Liver (tissue), 9 donors: Measurements from ENCODE around the gene FAM3A. TPM values are rescaled to one million over a fixed set of nuclear protein-coding genes. Genes with fewer than 3 reads are reported as not detected.

Source experiments
- DNase-seq: peaks from one replicate; pipeline ENCODE4 v3.0.0-alpha.2; 2017; ENCODE audit warnings: low spot score
- H3K27ac ChIP-seq, 2 donors: one replicate each; pipeline ENCODE4 v1.7.0; 2013; ENCODE audit warnings: inconsistent platforms in 2 of 2, low read length in 2 of 2, control low read depth in 1 of 2, low read depth in 1 of 2, mild to moderate bottlenecking in 1 of 2
- H3K27me3 ChIP-seq, 4 donors: one replicate each; pipeline versions ENCODE4 v1.6.1 to v1.7.0; 2013; ENCODE audit warnings: low read length in 3 of 4, inconsistent platforms in 1 of 4, mild to moderate bottlenecking in 1 of 4, moderate library complexity in 1 of 4; ENCODE audit not compliant: control insufficient read depth in 4 of 4, insufficient read depth in 4 of 4
- H3K36me3 ChIP-seq, 4 donors: one replicate each; pipeline versions ENCODE4 v1.6.1 to v1.7.0; 2013; ENCODE audit warnings: low read length in 3 of 4, mild to moderate bottlenecking in 3 of 4, low read depth in 1 of 4, moderate library complexity in 1 of 4; ENCODE audit not compliant: control insufficient read depth in 4 of 4, insufficient read depth in 3 of 4
- H3K4me1 ChIP-seq, 4 donors: one replicate each; pipeline versions ENCODE4 v1.6.1 to v1.7.0; 2013; ENCODE audit warnings: low read length in 3 of 4, mild to moderate bottlenecking in 3 of 4, moderate library complexity in 1 of 4; ENCODE audit not compliant: control insufficient read depth in 4 of 4, insufficient read depth in 4 of 4
- H3K4me3 ChIP-seq, 3 donors: one replicate each; pipeline versions ENCODE4 v1.6.1 to v1.7.0; 2013; ENCODE audit warnings: low read length in 3 of 3, control low read depth in 1 of 3, low read depth in 1 of 3, mild to moderate bottlenecking in 1 of 3
- H3K9ac ChIP-seq, 2 donors: one replicate each; pipeline ENCODE4 v1.7.0; 2013; ENCODE audit warnings: low read length in 2 of 2, mild to moderate bottlenecking in 2 of 2, moderate library complexity in 2 of 2, control low read depth in 1 of 2, low read depth in 1 of 2
- H3K9me3 ChIP-seq, 4 donors: one replicate each; pipeline versions ENCODE4 v1.6.1 to v1.7.0; 2013; ENCODE audit warnings: low read length in 3 of 4; ENCODE audit not compliant: control insufficient read depth in 4 of 4
- EGR1 ChIP-seq, 2 donors: IDR thresholded peaks; 2 replicates each; pipeline ENCODE4 v1.6.1; 2016 to 2018; ENCODE audit warnings: antibody characterized with exemption in 2 of 2, low read depth in 2 of 2
- FOXA1 ChIP-seq: IDR thresholded peaks from 2 replicates; pipeline ENCODE4 v1.6.1; 2016; ENCODE audit warnings: antibody characterized with exemption
- FOXA2 ChIP-seq: IDR thresholded peaks from 2 replicates; pipeline ENCODE4 v1.6.1; 2016; ENCODE audit warnings: antibody characterized with exemption
- GABPA ChIP-seq, 2 donors: IDR thresholded peaks in 1 of 2; conservative IDR thresholded peaks in 1 of 2; 2 replicates each; pipeline ENCODE4 v1.6.1; 2016; ENCODE audit warnings: antibody characterized with exemption in 2 of 2, mild to moderate bottlenecking in 1 of 2, moderate library complexity in 1 of 2
- HNF4A ChIP-seq, 2 donors: conservative IDR thresholded peaks; 2 replicates each; pipeline ENCODE4 v1.6.1; 2016; ENCODE audit warnings: antibody characterized with exemption in 2 of 2, mild to moderate bottlenecking in 2 of 2
- HNF4G ChIP-seq: IDR thresholded peaks from 2 replicates; pipeline ENCODE4 v1.6.1; 2016; ENCODE audit warnings: antibody characterized with exemption
- JUND ChIP-seq, 2 donors: IDR thresholded peaks; 2 replicates each; pipeline ENCODE4 v1.6.1; 2016; ENCODE audit warnings: antibody characterized with exemption in 2 of 2
- NR2F2 ChIP-seq: IDR thresholded peaks from 2 replicates; pipeline ENCODE4 v1.6.1; 2016; ENCODE audit warnings: antibody characterized with exemption
- RAD21 ChIP-seq, 2 donors: IDR thresholded peaks; 2 replicates each; pipeline ENCODE4 v1.6.1; 2016; ENCODE audit warnings: antibody characterized with exemption in 2 of 2, mild to moderate bottlenecking in 2 of 2
- RXRA ChIP-seq, 2 donors: IDR thresholded peaks; 2 replicates each; pipeline ENCODE4 v1.6.1; 2017 to 2018; ENCODE audit warnings: antibody characterized with exemption in 2 of 2, mild to moderate bottlenecking in 1 of 2
- SP1 ChIP-seq: IDR thresholded peaks from 2 replicates; pipeline ENCODE4 v1.6.1; 2018; ENCODE audit warnings: antibody characterized with exemption, mild to moderate bottlenecking
- TAF1 ChIP-seq: conservative IDR thresholded peaks from 2 replicates; pipeline ENCODE4 v1.6.1; 2016; ENCODE audit warnings: antibody characterized with exemption, mild to moderate bottlenecking
- YY1 ChIP-seq: IDR thresholded peaks from 2 replicates; pipeline ENCODE4 v1.6.1; 2016; ENCODE audit warnings: antibody characterized with exemption, mild to moderate bottlenecking
- WGBS: extraction: QIAGEN DNeasy Blood & Tissue Kit; methylation state at CpG from one replicate; pipeline ENCODE4 v1.1.7; 2013; 5-methylcytosine and 5-hydroxymethylcytosine counted together
- polyA plus RNA-seq, 2 donors: library from polyadenylated mRNA; stranded (reverse) in 1 of 2; unstranded in 1 of 2; fragments of 200-250 nt in 1 of 2; fragments of >200 nt in 1 of 2; fragmentation: Nextera tagmentation in 1 of 2; extraction: Ambion mirVana in 1 of 2; gene quantifications; one replicate each; pipeline versions ENCODE4 v1.2.1 to v1.2.3, GENCODE V29; 2013 to 2015
- total RNA-seq, 2 donors: library from RNA; depleted of rRNA; stranded (reverse); fragments of >200 nt; gene quantifications; one replicate each; pipeline ENCODE4 v1.2.3, GENCODE V29; 2014
- TF ChIP-seq, protein P1 (sequence below): fragments of 150-350 bp; IDR thresholded peaks from 2 replicates; pipeline ENCODE4 v1.5.1; 2017; ENCODE audit warnings: improper control_type of control experiment, low read depth, low read length; ENCODE audit not compliant: missing input control
- TF ChIP-seq, protein P2 (sequence below): IDR thresholded peaks from 2 replicates; pipeline ENCODE4 v1.6.1; 2016; ENCODE audit warnings: antibody characterized with exemption
- TF ChIP-seq, protein P3 (sequence below): IDR thresholded peaks from 2 replicates; pipeline ENCODE4 v1.6.1; 2016; ENCODE audit warnings: antibody characterized with exemption
- TF ChIP-seq, protein P4 (sequence below): IDR thresholded peaks from 2 replicates; pipeline ENCODE4 v1.6.1; 2016; ENCODE audit warnings: antibody characterized with exemption
- donor health status: healthy.
- donor health status: healthy.
- donor health status: healthy.
- donor health status: healthy.
- donor health status: healthy.

FAM3A gene
- total and polyA plus RNA-seq, 4 donors, result 11.6 to 36.3 (median 34.2) TPM

DNA sequence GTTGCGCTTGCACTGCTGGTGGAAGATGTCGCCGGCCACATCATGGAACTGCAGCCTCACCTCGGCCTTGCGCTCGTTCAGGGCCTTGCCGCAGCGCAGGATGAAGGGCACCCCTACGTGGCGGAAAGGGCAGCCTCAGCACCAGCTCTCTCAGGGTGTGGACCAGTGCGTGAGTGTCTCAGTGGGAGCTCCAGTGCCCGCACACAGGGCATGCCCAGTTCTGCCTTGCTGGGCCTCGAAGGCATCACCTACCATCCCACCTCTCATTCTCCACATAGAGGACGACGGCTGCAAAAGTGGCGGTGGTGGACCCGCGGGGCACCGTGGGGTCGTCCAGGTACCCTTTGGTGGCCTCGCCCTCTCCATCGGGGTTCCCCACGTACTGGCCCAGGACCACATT, 16.7 kb upstream of the FAM3A start:
- Histone ChIP-seq H3K27me3 (no peaks in the 10 kb centered on the region), H3K4me1 (peaks cover 2 to 10% (median 6%) of the 10 kb centered on the region in 4 donors), H3K9ac (no peak overlapping the region), H3K9me3 (no peaks in the 10 kb centered on the region), H3K27ac (no peak overlapping the region), H3K36me3 (no peaks in the 10 kb centered on the region), H3K4me3 (no peak overlapping the region)
- DNase-seq, result no peak
- 97% methylated on average over 23 of the region's 23 CpGs for WGBS
- TF ChIP-seq TAF1, result no peak

GRCh38 chrX:154531626-154532025, 15.6 kb upstream of the FAM3A start:
- 79% methylated on average over 16 of the region's 16 CpGs for WGBS
- peaks cover 2 to 12% (median 8%) of the 10 kb centered on the region in 4 donors for H3K4me1 ChIP-seq
- no peak overlapping the region for H3K4me3 ChIP-seq
- H3K36me3 ChIP-seq, result no peaks in the 10 kb centered on the region
- DNase-seq, result no peak
- H3K9ac ChIP-seq, result no peak overlapping the region
- H3K27me3 ChIP-seq, result no peaks in the 10 kb centered on the region
- no peaks in the 10 kb centered on the region for H3K9me3 ChIP-seq
- no peak overlapping the region for H3K27ac ChIP-seq
- TF ChIP-seq GABPA (IDR thresholded peaks at IDR 0.05 in 1 of 2, conservative IDR thresholded peaks at IDR 0.05 in 1 of 2) (no peak), RXRA (IDR thresholded peaks at IDR 0.05) (no peak), TAF1 (no peak), NR2F2 (no peak), RAD21 (IDR thresholded peaks at IDR 0.05) (no peak), HNF4G (no peak), YY1 (no peak), SP1 (no peak), FOXA2 (no peak), FOXA1 (no peak)
- TF ChIP-seq, protein P1, sequence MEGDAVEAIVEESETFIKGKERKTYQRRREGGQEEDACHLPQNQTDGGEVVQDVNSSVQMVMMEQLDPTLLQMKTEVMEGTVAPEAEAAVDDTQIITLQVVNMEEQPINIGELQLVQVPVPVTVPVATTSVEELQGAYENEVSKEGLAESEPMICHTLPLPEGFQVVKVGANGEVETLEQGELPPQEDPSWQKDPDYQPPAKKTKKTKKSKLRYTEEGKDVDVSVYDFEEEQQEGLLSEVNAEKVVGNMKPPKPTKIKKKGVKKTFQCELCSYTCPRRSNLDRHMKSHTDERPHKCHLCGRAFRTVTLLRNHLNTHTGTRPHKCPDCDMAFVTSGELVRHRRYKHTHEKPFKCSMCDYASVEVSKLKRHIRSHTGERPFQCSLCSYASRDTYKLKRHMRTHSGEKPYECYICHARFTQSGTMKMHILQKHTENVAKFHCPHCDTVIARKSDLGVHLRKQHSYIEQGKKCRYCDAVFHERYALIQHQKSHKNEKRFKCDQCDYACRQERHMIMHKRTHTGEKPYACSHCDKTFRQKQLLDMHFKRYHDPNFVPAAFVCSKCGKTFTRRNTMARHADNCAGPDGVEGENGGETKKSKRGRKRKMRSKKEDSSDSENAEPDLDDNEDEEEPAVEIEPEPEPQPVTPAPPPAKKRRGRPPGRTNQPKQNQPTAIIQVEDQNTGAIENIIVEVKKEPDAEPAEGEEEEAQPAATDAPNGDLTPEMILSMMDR, result no peak
- TF ChIP-seq, protein P2, sequence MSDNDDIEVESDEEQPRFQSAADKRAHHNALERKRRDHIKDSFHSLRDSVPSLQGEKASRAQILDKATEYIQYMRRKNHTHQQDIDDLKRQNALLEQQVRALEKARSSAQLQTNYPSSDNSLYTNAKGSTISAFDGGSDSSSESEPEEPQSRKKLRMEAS, result no peak
- TF ChIP-seq, protein P3, sequence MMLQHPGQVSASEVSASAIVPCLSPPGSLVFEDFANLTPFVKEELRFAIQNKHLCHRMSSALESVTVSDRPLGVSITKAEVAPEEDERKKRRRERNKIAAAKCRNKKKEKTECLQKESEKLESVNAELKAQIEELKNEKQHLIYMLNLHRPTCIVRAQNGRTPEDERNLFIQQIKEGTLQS, result no peak
- TF ChIP-seq, protein P4, sequence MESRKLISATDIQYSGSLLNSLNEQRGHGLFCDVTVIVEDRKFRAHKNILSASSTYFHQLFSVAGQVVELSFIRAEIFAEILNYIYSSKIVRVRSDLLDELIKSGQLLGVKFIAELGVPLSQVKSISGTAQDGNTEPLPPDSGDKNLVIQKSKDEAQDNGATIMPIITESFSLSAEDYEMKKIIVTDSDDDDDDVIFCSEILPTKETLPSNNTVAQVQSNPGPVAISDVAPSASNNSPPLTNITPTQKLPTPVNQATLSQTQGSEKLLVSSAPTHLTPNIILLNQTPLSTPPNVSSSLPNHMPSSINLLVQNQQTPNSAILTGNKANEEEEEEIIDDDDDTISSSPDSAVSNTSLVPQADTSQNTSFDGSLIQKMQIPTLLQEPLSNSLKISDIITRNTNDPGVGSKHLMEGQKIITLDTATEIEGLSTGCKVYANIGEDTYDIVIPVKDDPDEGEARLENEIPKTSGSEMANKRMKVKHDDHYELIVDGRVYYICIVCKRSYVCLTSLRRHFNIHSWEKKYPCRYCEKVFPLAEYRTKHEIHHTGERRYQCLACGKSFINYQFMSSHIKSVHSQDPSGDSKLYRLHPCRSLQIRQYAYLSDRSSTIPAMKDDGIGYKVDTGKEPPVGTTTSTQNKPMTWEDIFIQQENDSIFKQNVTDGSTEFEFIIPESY, result no peak

- DNase-seq, result no peak
- no peaks in the 10 kb centered on the region for H3K36me3 ChIP-seq
- 87% methylated on average over 11 of the region's 11 CpGs for WGBS
- TF ChIP-seq NR2F2 (no peak), JUND (IDR thresholded peaks at IDR 0.05) (no peak), FOXA2 (no peak), HNF4A (conservative IDR thresholded peaks at IDR 0.05) (no peak), TAF1 (no peak), SP1 (no peak), EGR1 (IDR thresholded peaks at IDR 0.05; ENCODE audit: low read depth in 2 of 2) (no peak), RAD21 (IDR thresholded peaks at IDR 0.05) (no peak), YY1 (no peak), HNF4G (no peak), RXRA (IDR thresholded peaks at IDR 0.05) (no peak)
- TF ChIP-seq, protein P1, result no peak
- TF ChIP-seq, protein P2, result no peak
- TF ChIP-seq, protein P4, result no peak
- TF ChIP-seq, protein P3, result no peak
These were observed 14.3 kb upstream of the FAM3A start for GRCh38 chrX:154530286-154530685.

More at GRCh38 chrX:154530286-154530685, 14.3 kb upstream of the FAM3A start:
- H3K27ac ChIP-seq, result no peak overlapping the region
- H3K4me3 ChIP-seq, result no peak overlapping the region
- peaks cover 2 to 12% (median 8%) of the 10 kb centered on the region in 4 donors for H3K4me1 ChIP-seq
- H3K9me3 ChIP-seq, result no peaks in the 10 kb centered on the region
- H3K27me3 ChIP-seq, result no peaks in the 10 kb centered on the region
- no peak overlapping the region for H3K9ac ChIP-seq
